ENCODE measurements around the gene TRIM63. TPM values are rescaled to one million over a fixed set of nuclear protein-coding genes. Genes with fewer than 3 reads are reported as not detected.

TRIM63 gene
- total RNA-seq, 2 experiments from 2014 or later: not detected

DNA sequence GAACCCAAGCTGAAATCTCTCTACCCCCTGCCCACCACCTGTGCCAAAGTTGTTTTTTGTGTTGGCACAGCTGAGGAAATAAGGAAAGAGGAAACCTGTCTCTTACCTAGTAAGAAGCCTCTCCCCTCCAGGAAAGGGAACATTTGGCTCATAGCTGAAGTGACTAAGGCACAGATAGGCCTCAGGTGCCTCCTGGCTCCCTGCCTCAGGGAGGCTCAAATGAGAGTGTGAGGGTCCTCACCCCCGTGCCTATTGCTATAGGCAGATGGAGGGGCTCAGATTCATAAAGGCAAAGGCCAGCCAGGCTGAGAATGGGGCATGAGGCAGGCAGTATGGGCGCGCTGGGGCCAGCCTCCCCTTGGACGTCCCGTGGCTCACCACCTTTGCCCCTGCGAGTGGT is 29.0 kb downstream of the TRIM63 start:
- H3K4me3 Mint-ChIP-seq: no peak overlapping the region
- intact Hi-C loops (cut with DNase I, micrococcal nuclease): loop anchor here in 1 of 2 experiments (5.0 to 10.0 kb wide), 2 partner anchors 74 to 376 kb away; partner anchors contain the start of genes LIN28A and PDIK1L

GRCh38 chr1:26037904-26038303 is 29.5 kb downstream of the TRIM63 start:
- peaks cover 22% of the 10 kb centered on the region for H3K4me1 ChIP-seq (ENCODE audit: insufficient read depth, low read length)
- no peaks in the 10 kb centered on the region for H3K36me3 ChIP-seq (ENCODE audit: insufficient read depth, low read length)
- H3K4me3 ChIP-seq (ENCODE audit: low read length): no peak overlapping the region
- Mint-ChIP-seq H3K4me1 (ENCODE audit: low read depth) (peaks cover 17% of the 10 kb centered on the region), H3K36me3 (ENCODE audit: low read depth) (no peaks in the 10 kb centered on the region), H3K9me3 (no peaks in the 10 kb centered on the region), H3K4me3 (peak overlapping the region; percentile 25), H3K27me3 (peaks cover 7% of the 10 kb centered on the region), H3K27ac (no peak overlapping the region)
- TF ChIP-seq CTCF (IDR thresholded peaks at IDR 0.05): no peak
- no peak for DNase-seq
- no peak overlapping the region for H3K27ac ChIP-seq (ENCODE audit: low read depth in 1 of 2, low read length in 2 of 2)
- peaks cover 0 to 8% of the 10 kb centered on the region in 2 experiments for H3K27me3 ChIP-seq (ENCODE audit: control insufficient read depth in 1 of 2, insufficient read depth in 2 of 2, low read length in 2 of 2)
- intact Hi-C loops (cut with DNase I, micrococcal nuclease): loop anchor here in 1 of 2 experiments (5.0 to 10.0 kb wide), 2 partner anchors 74 to 377 kb away; partner anchors contain the start of genes LIN28A and PDIK1L
- H3K9me3 ChIP-seq (ENCODE audit: control insufficient read depth in 1 of 2, insufficient read depth in 1 of 2, low read length in 2 of 2): no peaks in the 10 kb centered on the region
- ChIA-PET CTCF (no interaction called here), POLR2A (no interaction called here)
- ATAC-seq (ENCODE audit: poor library complexity): no peak

More for the DNA sequence above, 29.0 kb downstream of the TRIM63 start:
- Mint-ChIP-seq H3K27ac (no peak overlapping the region), H3K9me3 (no peaks in the 10 kb centered on the region), H3K27me3 (peaks cover 13% of the 10 kb centered on the region), H3K4me1 (ENCODE audit: low read depth) (peaks cover 17% of the 10 kb centered on the region), H3K36me3 (ENCODE audit: low read depth) (no peaks in the 10 kb centered on the region)
- Histone ChIP-seq H3K9me3 (ENCODE audit: control insufficient read depth in 1 of 2, insufficient read depth in 1 of 2, low read length in 2 of 2) (no peaks in the 10 kb centered on the region), H3K27me3 (ENCODE audit: control insufficient read depth in 1 of 2, insufficient read depth in 2 of 2, low read length in 2 of 2) (peaks cover 6 to 11% of the 10 kb centered on the region in 2 experiments), H3K27ac (ENCODE audit: low read depth in 1 of 2, low read length in 2 of 2) (no peak overlapping the region), H3K36me3 (ENCODE audit: insufficient read depth, low read length) (no peaks in the 10 kb centered on the region), H3K4me1 (ENCODE audit: insufficient read depth, low read length) (peaks cover 22% of the 10 kb centered on the region), H3K4me3 (ENCODE audit: low read length) (no peak overlapping the region)
- ATAC-seq (ENCODE audit: poor library complexity) (no peak), DNase-seq (no peak)
- ChIA-PET CTCF (no interaction called here), POLR2A (no interaction called here)
- no peak for TF ChIP-seq CTCF (IDR thresholded peaks at IDR 0.05)

GRCh38 chr1:26036756-26037281 is 30.6 kb downstream of the TRIM63 start:
- Mint-ChIP-seq H3K27ac (no peak overlapping the region), H3K36me3 (ENCODE audit: low read depth) (no peaks in the 10 kb centered on the region), H3K9me3 (no peaks in the 10 kb centered on the region), H3K27me3 (no peaks in the 10 kb centered on the region), H3K4me1 (ENCODE audit: low read depth) (peaks cover 17% of the 10 kb centered on the region), H3K4me3 (peak overlapping the region; percentile 65)
- CTCF ChIA-PET: interaction anchor here (0.9 to 1.5 kb wide), 5 partner anchors 7 to 161 kb away, joined by 3 to 9 read pairs (median 3); partner anchors contain the start of gene PAQR7
- no peaks in the 10 kb centered on the region for H3K9me3 ChIP-seq (ENCODE audit: control insufficient read depth in 1 of 2, insufficient read depth in 1 of 2, low read length in 2 of 2)
- peaks cover 22% of the 10 kb centered on the region for H3K4me1 ChIP-seq (ENCODE audit: insufficient read depth, low read length)
- POLR2A ChIA-PET: interaction anchor here (0.7 kb wide), 1 partner anchor 197 kb away, joined by 3 read pairs; the partner anchor contains the start of gene CEP85
- DNase-seq (no peak), ATAC-seq (ENCODE audit: poor library complexity) (no peak)
- intact Hi-C loops (cut with DNase I, micrococcal nuclease): loop anchor here (1.0 to 10.0 kb wide), 4 partner anchors 75 to 378 kb away; partner anchors contain the start of genes LIN28A (in 1 of the 2) and PDIK1L (in 1 of the 2)
- H3K4me3 ChIP-seq (ENCODE audit: low read length): no peak overlapping the region
- H3K27ac ChIP-seq (ENCODE audit: low read depth in 1 of 2, low read length in 2 of 2): no peak overlapping the region
- no peaks in the 10 kb centered on the region for H3K36me3 ChIP-seq (ENCODE audit: insufficient read depth, low read length)
- no peak for TF ChIP-seq CTCF (IDR thresholded peaks at IDR 0.05)
- peaks cover 0 to 2% of the 10 kb centered on the region in 2 experiments for H3K27me3 ChIP-seq (ENCODE audit: control insufficient read depth in 1 of 2, insufficient read depth in 2 of 2, low read length in 2 of 2)

Measured in CD4-positive, alpha-beta T cell (primary cell).